Measurements from ENCODE around the gene C2CD2.

GRCh38 chr21:41874611-41875010, 79.2 kb downstream of the C2CD2 start:
- no peak for TF ChIP-seq POLR2A (IDR thresholded peaks at IDR 0.05)
- no peak for TF ChIP-seq CTCF (IDR thresholded peaks at IDR 0.05)

Data from uterus (tissue), 2 donors.